H1 (cell line): ENCODE measurements around the gene MSL1. TPM values are rescaled to one million over a fixed set of nuclear protein-coding genes. Genes with fewer than 3 reads are reported as not detected.

Source experiments
- CTCF ChIA-PET: fragments of 300-600 bp; sonication (Branson Sonifier 250); formaldehyde crosslinking; loops from one replicate; lab custom pipeline; 2021; ENCODE audit not compliant: partially characterized antibody; lab: Charles Lee
- POLR2A ChIA-PET: fragments of 300-600 bp; sonication (Branson Sonifier 250); formaldehyde crosslinking; loops from one replicate; lab custom pipeline; 2021; ENCODE audit warnings: inconsistent platforms; ENCODE audit not compliant: partially characterized antibody; lab: Charles Lee
- DNase-seq, 2 experiments: peaks; one replicate each; pipeline versions ENCODE4 v3.0.0 to v3.0.0-alpha.2; 2010 to 2022; ENCODE audit warnings: low spot score in 2 of 2, low read depth in 1 of 2, mixed read lengths in 1 of 2
- FAIRE-seq: peaks from 2 replicates; lab custom pipeline; 2011; peaks lifted over from hg19 to GRCh38; lab: Jason Lieb, UNC
- H2AFZ ChIP-seq: 2 replicates; pipeline ENCODE4 v1.8.1; 2012; ENCODE audit warnings: low read length, inconsistent platforms
- H2AK5ac ChIP-seq: 2 replicates; pipeline ENCODE4 v1.6.1; 2013; ENCODE audit warnings: low read depth, low read length
- H2BK120ac ChIP-seq: replicated peaks from 2 replicates; pipeline ENCODE3; 2013; ENCODE audit warnings: low read depth, low read length, inconsistent platforms
- H2BK12ac ChIP-seq: 2 replicates; pipeline ENCODE4 v1.6.1; 2013; ENCODE audit warnings: low read depth, low read length
- H2BK15ac ChIP-seq: 2 replicates; pipeline ENCODE4 v1.6.1; 2013; ENCODE audit warnings: low read length
- H2BK20ac ChIP-seq: 2 replicates; pipeline ENCODE4 v1.6.1; 2013; ENCODE audit warnings: low read length
- H2BK5ac ChIP-seq: 2 replicates; pipeline ENCODE4 v1.6.1; 2013; ENCODE audit warnings: low read depth, low read length
- H3K14ac ChIP-seq: 2 replicates; pipeline ENCODE4 v1.6.1; 2013; ENCODE audit warnings: inconsistent platforms; ENCODE audit not compliant: insufficient read length
- H3K18ac ChIP-seq: 2 replicates; pipeline ENCODE4 v1.6.1; 2013; ENCODE audit warnings: low read length; ENCODE audit errors: extremely low read depth
- H3K23ac ChIP-seq: 2 replicates; pipeline ENCODE4 v1.6.1; 2013; ENCODE audit warnings: inconsistent platforms; ENCODE audit not compliant: insufficient read length
- H3K23me2 ChIP-seq: 2 replicates; pipeline ENCODE4 v1.6.1; 2013; ENCODE audit warnings: low read depth, low read length
- H3K27ac ChIP-seq: 2 replicates; pipeline ENCODE4 v1.6.1; 2011; ENCODE audit warnings: low read depth, low read length, inconsistent platforms
- H3K27me3 ChIP-seq, 4 experiments: replicated peaks in 1 of 4; 1 replicate in 1 of 4; 2 replicates in 3 of 4; pipeline versions ENCODE4 v1.6.1 to v1.8.1; 2011 to 2013; ENCODE audit warnings: low read length in 3 of 4, mild to moderate bottlenecking in 3 of 4, inconsistent platforms in 2 of 4, mixed read lengths in 2 of 4, moderate library complexity in 1 of 4; ENCODE audit not compliant: control insufficient read depth in 3 of 4, insufficient read depth in 3 of 4; ENCODE audit errors: extremely low read depth in 1 of 4
- H3K36me3 ChIP-seq, 4 experiments: 2 replicates each; pipeline versions ENCODE4 v1.6.1 to v1.8.1; 2011 to 2013; ENCODE audit warnings: mild to moderate bottlenecking in 4 of 4, low read length in 3 of 4, moderate library complexity in 2 of 4, control low read depth in 1 of 4, inconsistent platforms in 1 of 4; ENCODE audit not compliant: insufficient read depth in 4 of 4, control insufficient read depth in 2 of 4
- H3K4ac ChIP-seq: replicated peaks from 2 replicates; pipeline ENCODE3; 2013; ENCODE audit warnings: low read length, low read depth, mixed read lengths, inconsistent platforms; ENCODE audit not compliant: insufficient read length
- H3K4me1 ChIP-seq, 4 experiments: replicated peaks in 1 of 4; 1 replicate in 1 of 4; 2 replicates in 3 of 4; pipeline versions ENCODE4 v1.6.1 to v1.8.1; 2011 to 2013; ENCODE audit warnings: low read length in 3 of 4, inconsistent platforms in 2 of 4, mixed read lengths in 1 of 4; ENCODE audit not compliant: insufficient read depth in 4 of 4, control insufficient read depth in 3 of 4
- H3K4me2 ChIP-seq, 2 experiments: 2 replicates each; pipeline versions ENCODE4 v1.6.1 to v1.8.1; 2011 to 2013; ENCODE audit warnings: low read depth in 2 of 2, low read length in 2 of 2, control low read depth in 1 of 2, inconsistent platforms in 1 of 2, mild to moderate bottlenecking in 1 of 2; ENCODE audit not compliant: insufficient read depth in 1 of 2
- H3K4me3 ChIP-seq, 4 experiments: fragments of 200-600, 300-600 bp in 1 of 4; sonication (generic), shearing (Covaris generic), sonication (Bioruptor Twin) in 1 of 4; 2 replicates each; pipeline versions ENCODE4 v1.5.1 to v1.8.1; 2011 to 2016; ENCODE audit warnings: low read length in 4 of 4, low read depth in 3 of 4, control low read depth in 2 of 4, inconsistent platforms in 2 of 4, mild to moderate bottlenecking in 2 of 4, mixed read lengths in 1 of 4, moderate library complexity in 1 of 4; ENCODE audit not compliant: insufficient read depth in 2 of 4; ENCODE audit errors: extremely low read depth in 1 of 4
- H3K56ac ChIP-seq: replicated peaks from 2 replicates; pipeline ENCODE3; 2013; ENCODE audit warnings: low read depth, mild to moderate bottlenecking, mixed read lengths, low read length, inconsistent platforms; ENCODE audit not compliant: insufficient read length
- H3K79me1 ChIP-seq: 2 replicates; pipeline ENCODE4 v1.6.1; 2013; ENCODE audit warnings: low read depth, low read length, control low read depth
- H3K79me2 ChIP-seq, 2 experiments: 2 replicates each; pipeline versions ENCODE4 v1.6.1 to v1.8.1; 2012 to 2013; ENCODE audit warnings: low read length in 2 of 2, mild to moderate bottlenecking in 2 of 2, inconsistent platforms in 1 of 2; ENCODE audit not compliant: insufficient read depth in 2 of 2, control insufficient read depth in 1 of 2
- H3K9ac ChIP-seq, 4 experiments: replicated peaks in 1 of 4; 1 replicate in 1 of 4; 2 replicates in 3 of 4; pipeline versions ENCODE4 v1.6.1 to v1.8.1; 2011 to 2013; ENCODE audit warnings: low read depth in 3 of 4, low read length in 3 of 4, control low read depth in 2 of 4, mild to moderate bottlenecking in 2 of 4, moderate library complexity in 2 of 4, inconsistent platforms in 1 of 4; ENCODE audit errors: extremely low read depth in 1 of 4
- H3K9me3 ChIP-seq, 2 experiments: 2 replicates each; pipeline versions ENCODE4 v1.6.1 to v1.8.1; 2012 to 2013; ENCODE audit warnings: mild to moderate bottlenecking in 2 of 2, moderate library complexity in 2 of 2, control low read depth in 1 of 2, inconsistent platforms in 1 of 2, low read depth in 1 of 2, low read length in 1 of 2, mixed read lengths in 1 of 2; ENCODE audit not compliant: insufficient read depth in 2 of 2
- H4K20me1 ChIP-seq, 2 experiments: replicated peaks in 1 of 2; 2 replicates each; pipeline versions ENCODE3 to v1.8.1; 2011 to 2013; ENCODE audit warnings: inconsistent platforms in 2 of 2, low read length in 2 of 2, mild to moderate bottlenecking in 1 of 2; ENCODE audit not compliant: insufficient read depth in 2 of 2, control insufficient read depth in 1 of 2
- H4K5ac ChIP-seq: 2 replicates; pipeline ENCODE4 v1.6.1; 2013; ENCODE audit warnings: low read length, low read depth, mixed read lengths, inconsistent platforms; ENCODE audit not compliant: insufficient read length
- H4K8ac ChIP-seq: 2 replicates; pipeline ENCODE4 v1.8.0; 2013; ENCODE audit warnings: mild to moderate bottlenecking, moderate library complexity, low read length, inconsistent platforms; ENCODE audit not compliant: insufficient read depth; ENCODE audit errors: extremely low read depth
- H4K91ac ChIP-seq: replicated peaks from 2 replicates; pipeline ENCODE3; 2013; ENCODE audit warnings: low read length, mixed read lengths, inconsistent platforms; ENCODE audit not compliant: insufficient read length
- CTCF ChIP-seq, 3 experiments: IDR thresholded peaks; 1 replicate in 2 of 3; 2 replicates in 1 of 3; pipeline versions ENCODE4 v1.5.1 to v1.6.1; 2011; ENCODE audit warnings: low read length in 3 of 3, mild to moderate bottlenecking in 3 of 3, inconsistent platforms in 2 of 3, low read depth in 1 of 3, moderate library complexity in 1 of 3; ENCODE audit not compliant: insufficient read depth in 1 of 3; ENCODE audit errors: control extremely low read depth in 1 of 3
- E2F6 ChIP-seq: IDR thresholded peaks from 2 replicates; pipeline ENCODE4 v1.6.1; 2012; ENCODE audit warnings: inconsistent platforms
- EP300 ChIP-seq, 2 experiments: IDR thresholded peaks; 1 replicate in 1 of 2; 2 replicates in 1 of 2; pipeline ENCODE4 v1.6.1; 2011 to 2012; ENCODE audit warnings: low read depth in 2 of 2, low read length in 2 of 2, mild to moderate bottlenecking in 2 of 2, borderline replicate concordance in 1 of 2, inconsistent platforms in 1 of 2, moderate library complexity in 1 of 2
- RFX5 ChIP-seq: IDR thresholded peaks from 2 replicates; pipeline ENCODE4 v1.6.1; 2011; ENCODE audit warnings: low read depth, low read length, improper control_type of control experiment, borderline replicate concordance
- SP1 ChIP-seq: IDR thresholded peaks from 2 replicates; pipeline ENCODE4 v1.6.1; 2011; ENCODE audit warnings: low read depth, low read length
- TCF12 ChIP-seq: IDR thresholded peaks from 2 replicates; pipeline ENCODE4 v1.6.1; 2011; ENCODE audit warnings: low read depth, mild to moderate bottlenecking, low read length
- WGBS, 2 experiments: shearing (Covaris generic) in 1 of 2; methylation state at CpG; one replicate each; pipeline versions ENCODE4 v1.1.6 to v1.1.7; 2013 to 2015; ENCODE audit warnings: low lambda C conversion rate in 2 of 2, mixed read lengths in 2 of 2, inconsistent platforms in 1 of 2, low coverage in 1 of 2, missing lambda C conversion rate in 1 of 2; ENCODE audit not compliant: insufficient replicate concordance in 2 of 2, insufficient coverage in 1 of 2, insufficient read length in 1 of 2; ENCODE audit errors: extremely low coverage in 1 of 2, missing lambda C conversion rate in 1 of 2; 5-methylcytosine and 5-hydroxymethylcytosine counted together
- polyA plus RNA-seq, 7 experiments: library from polyadenylated mRNA; depleted of rRNA in 3 of 7; stranded (reverse) in 5 of 7; unstranded in 2 of 7; fragments of >200 nt in 5 of 7; fragments of 200-250 nt in 2 of 7; gene quantifications; 1 replicate in 5 of 7; 2 replicates in 1 of 7; 4 replicates in 1 of 7; pipeline versions ENCODE4 v1.2.1 to v1.2.3, GENCODE V29; 2011 to 2013; ENCODE audit warnings: missing spikeins in 2 of 7, mixed read lengths in 2 of 7
- total RNA-seq: library from RNA; stranded (reverse); fragmentation: NEBNext Ultra II Directional; extraction: Animal tissue kit (Norgen Biotek cat#: 25700); gene quantifications from 2 replicates; pipeline ENCODE4 v1.2.1, GENCODE V29; 2021

The MSL1 gene
- total and polyA plus RNA-seq, 2 of the 8 experiments (the other 6 are each of a cell fraction or from before 2014, with no cell fraction given), result 24.1 to 66.5 TPM

GRCh38 chr17:40075201-40075941, 46.4 kb upstream of the MSL1 start:
- Histone ChIP-seq H2AFZ (no peak overlapping the region), H4K5ac (peak overlapping the region; percentile 68), H3K56ac (peak overlapping the region; percentile 77), H2BK12ac (peak overlapping the region; percentile 82; the same call in 1 of the 2 replicates), H4K91ac (peak overlapping the region; percentile 93), H2BK120ac (no peak overlapping the region), H3K14ac (no peak overlapping the region), H3K4me2 (peak overlapping the region; percentile 38 to 49; a peak in 3 of 4 replicates), H3K79me1 (no peaks in the 10 kb centered on the region), H3K4me1 (peaks cover 10 to 31% (median 28%) of the 10 kb centered on the region in 4 experiments), H4K8ac (no peak overlapping the region; the same call in 1 of the 2 replicates), H3K27me3 (no peaks in the 10 kb centered on the region), H3K23me2 (no peaks in the 10 kb centered on the region; the same call in 1 of the 2 replicates), H3K18ac (peak overlapping the region; percentile 84), H2BK20ac (peak overlapping the region; percentile 89), H2AK5ac (0 out of 2 replicates have a peak overlapping the region, but pooled peaks have one; percentile 32), H3K23ac (no peak overlapping the region), H3K36me3 (no peaks in the 10 kb centered on the region), H4K20me1 (no peaks in the 10 kb centered on the region), H3K79me2 (no peaks in the 10 kb centered on the region), H2BK15ac (peak overlapping the region; percentile 48; the same call in 1 of the 2 replicates), H3K27ac (no peak overlapping the region; the same call in 1 of the 2 replicates), H2BK5ac (peak overlapping the region; percentile 82; the same call in 1 of the 2 replicates), H3K4ac (no peak overlapping the region), H3K9ac (no peak overlapping the region), H3K9me3 (no peaks in the 10 kb centered on the region), H3K4me3 (0 out of 8 replicates have a peak overlapping the region, but pooled peaks of 1 of the 4 experiments have one; percentile 19)
- CTCF ChIA-PET, result interaction anchor here (0.6 to 38.4 kb wide), 35 partner anchors 9 to 732 kb away, joined by 3 to 876 read pairs (median 4); partner anchors contain the start of genes CASC3, CSF3, GJD3 and GSDMB
- 42% methylated on average over 10 of the region's 11 CpGs; no CpG with 5 or more reads in 1 of the 2 experiments for WGBS, 2 experiments
- DNase-seq, result peak; percentile 66 to 92
- peak; percentile 48 for FAIRE-seq
- POLR2A ChIA-PET, result interaction anchor here (0.6 to 6.7 kb wide), 30 partner anchors 8 to 106 kb away, joined by 3 to 64 read pairs (median 4); partner anchors contain the start of genes CASC3, MED24, NR1D1 and PSMD3
- TF ChIP-seq EP300 (IDR thresholded peaks at IDR 0.05; ENCODE audit: borderline replicate concordance in 1 of 2, low read depth in 2 of 2, low read length in 2 of 2) (0 out of 3 replicates have a peak, but pooled peaks of 1 of the 2 experiments have one; percentile 41), TCF12 (peak; percentile 72; the same call in 1 of the 2 replicates), SP1 (peak; percentile 71), E2F6 (no peak), RFX5 (no peak), CTCF (IDR thresholded peaks at IDR 0.05; ENCODE audit: control extremely low read depth in 1 of 3, insufficient read depth in 1 of 3, low read depth in 1 of 3, low read length in 3 of 3) (peak; percentile 87 to 94 (median 88))
